ENCODE measurements around the gene PIGS.
"Not testable (repeated sequence)": the region's sequence is repeated elsewhere in the genome, so short reads cannot be mapped to it uniquely, and the experiment has no call there.

The PIGS gene

DNA sequence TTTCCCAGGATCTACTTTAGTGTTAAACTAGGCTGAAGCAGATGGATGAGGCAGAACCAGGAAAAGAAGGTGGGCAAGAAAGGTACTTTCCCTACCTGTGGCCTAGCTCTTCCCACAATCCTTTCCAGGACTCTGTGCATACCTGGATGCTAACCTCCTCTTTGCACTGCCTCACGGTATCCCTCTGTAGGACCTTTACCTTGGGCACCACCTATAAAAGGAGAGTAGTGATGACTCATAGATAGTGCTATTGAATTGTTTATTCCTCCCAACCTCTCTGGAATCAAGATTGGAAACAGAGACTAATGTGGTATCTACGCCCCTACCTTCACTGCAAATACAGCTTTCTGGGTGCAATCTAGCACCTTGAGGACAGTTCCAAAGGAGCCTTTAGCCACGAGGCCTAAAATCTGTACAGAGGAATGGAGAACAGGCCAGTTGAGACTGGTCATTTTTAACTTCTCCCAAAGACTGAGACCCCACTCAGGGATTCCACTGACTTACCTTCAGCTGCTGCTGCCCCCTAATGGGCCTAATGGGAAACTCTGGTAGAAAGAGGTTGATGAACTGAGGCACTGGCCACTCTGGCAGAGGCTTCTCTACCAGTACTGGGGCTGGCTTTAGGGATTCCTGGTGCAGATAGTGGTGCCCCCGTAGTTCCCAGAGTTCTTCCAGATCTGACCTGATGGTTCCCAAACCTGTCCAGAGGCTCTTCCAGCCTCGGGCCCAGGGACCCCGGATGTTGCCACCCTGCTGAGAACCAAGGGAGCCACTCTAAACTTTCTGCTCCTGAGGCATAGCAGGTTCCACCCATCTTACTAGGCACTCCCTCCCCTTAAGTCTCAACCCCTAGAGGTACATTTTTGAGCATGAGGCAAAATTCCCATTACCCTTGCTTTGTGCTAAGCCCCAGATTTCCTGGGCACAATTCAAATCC is 41.9 kb upstream of the PIGS start:
- no peak for DNase-seq (ENCODE audit: low read depth)
- TF ChIP-seq, protein P1, sequence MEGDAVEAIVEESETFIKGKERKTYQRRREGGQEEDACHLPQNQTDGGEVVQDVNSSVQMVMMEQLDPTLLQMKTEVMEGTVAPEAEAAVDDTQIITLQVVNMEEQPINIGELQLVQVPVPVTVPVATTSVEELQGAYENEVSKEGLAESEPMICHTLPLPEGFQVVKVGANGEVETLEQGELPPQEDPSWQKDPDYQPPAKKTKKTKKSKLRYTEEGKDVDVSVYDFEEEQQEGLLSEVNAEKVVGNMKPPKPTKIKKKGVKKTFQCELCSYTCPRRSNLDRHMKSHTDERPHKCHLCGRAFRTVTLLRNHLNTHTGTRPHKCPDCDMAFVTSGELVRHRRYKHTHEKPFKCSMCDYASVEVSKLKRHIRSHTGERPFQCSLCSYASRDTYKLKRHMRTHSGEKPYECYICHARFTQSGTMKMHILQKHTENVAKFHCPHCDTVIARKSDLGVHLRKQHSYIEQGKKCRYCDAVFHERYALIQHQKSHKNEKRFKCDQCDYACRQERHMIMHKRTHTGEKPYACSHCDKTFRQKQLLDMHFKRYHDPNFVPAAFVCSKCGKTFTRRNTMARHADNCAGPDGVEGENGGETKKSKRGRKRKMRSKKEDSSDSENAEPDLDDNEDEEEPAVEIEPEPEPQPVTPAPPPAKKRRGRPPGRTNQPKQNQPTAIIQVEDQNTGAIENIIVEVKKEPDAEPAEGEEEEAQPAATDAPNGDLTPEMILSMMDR (IDR thresholded peaks at IDR 0.05; ENCODE audit: low read depth, low read length, missing control alignments): peak; percentile 73
- H3K4me3 ChIP-seq (ENCODE audit: low read depth, low read length): no peak overlapping the region

- DNase-seq (ENCODE audit: low read depth): no peak
- TF ChIP-seq, protein P1 (IDR thresholded peaks at IDR 0.05; ENCODE audit: low read depth, low read length, missing control alignments): no peak
- no peak overlapping the region for H3K4me3 ChIP-seq (ENCODE audit: low read depth, low read length)
Measured at GRCh38 chr17:28612531-28612930, 41.2 kb upstream of the PIGS start.

GRCh38 chr17:28610376-28610775 is 39.1 kb upstream of the PIGS start:
- TF ChIP-seq, protein P1 (IDR thresholded peaks at IDR 0.05; ENCODE audit: low read depth, low read length, missing control alignments): no peak
- no peak for DNase-seq (ENCODE audit: low read depth)
- H3K4me3 ChIP-seq (ENCODE audit: low read depth, low read length): no peak overlapping the region

GRCh38 chr17:28604031-28604430 is 32.7 kb upstream of the PIGS start:
- DNase-seq (ENCODE audit: low read depth); H3K4me3 ChIP-seq (ENCODE audit: low read depth, low read length): not testable (repeated sequence)

DNA sequence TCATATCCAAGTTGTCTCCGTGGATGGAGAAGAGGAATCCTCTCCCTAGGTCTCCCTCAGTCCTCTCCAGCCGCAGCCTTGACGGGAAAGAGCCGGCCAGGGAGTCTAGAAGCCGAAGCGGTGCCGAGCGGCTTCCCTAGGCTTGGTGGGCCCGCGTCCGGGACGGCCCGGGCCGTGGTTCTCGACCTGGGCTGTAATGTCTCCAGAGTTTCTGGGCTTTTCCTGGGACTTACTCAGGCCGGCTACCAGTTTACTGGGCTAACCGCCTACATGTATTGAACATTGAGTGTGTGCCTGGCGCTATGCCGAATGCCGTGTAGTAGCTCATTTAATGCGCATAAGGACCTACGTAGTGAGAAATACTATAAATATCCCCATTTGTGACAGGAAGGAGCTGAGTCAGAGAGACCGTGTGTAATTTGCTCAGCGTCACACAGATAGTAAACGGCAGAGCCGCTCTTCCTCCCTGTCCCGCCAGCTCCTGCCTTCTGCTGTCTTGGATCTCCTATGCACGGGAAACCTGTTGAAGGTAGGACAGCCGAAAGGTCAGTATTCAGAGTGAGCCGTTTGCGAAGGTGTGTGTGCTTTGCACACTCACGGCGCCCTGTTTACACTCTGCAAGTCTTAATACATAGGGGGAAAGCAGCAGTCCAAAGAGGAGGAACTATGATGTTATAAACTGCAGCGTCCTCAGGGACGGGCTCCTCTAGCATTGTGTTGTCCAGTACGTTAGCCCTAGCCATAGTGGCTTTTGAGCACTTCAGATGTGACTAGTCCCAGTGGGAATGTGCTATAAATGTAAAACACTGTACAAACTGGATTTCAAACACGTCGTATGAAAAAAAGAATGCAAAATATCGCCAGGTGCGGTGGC is 28.2 kb upstream of the PIGS start:
- peak overlapping the region; percentile 85 for H3K4me3 ChIP-seq (ENCODE audit: low read depth, low read length)
- TF ChIP-seq, protein P1 (IDR thresholded peaks at IDR 0.05; ENCODE audit: low read depth, low read length, missing control alignments): no peak

GRCh38 chr17:28598799-28599310 is 27.5 kb upstream of the PIGS start, which contains the start of gene SPAG5:
SPAG5 (minus strand) TSS chr17:28599025; CDS start chr17:28598946, 79 bp downstream.
- H3K4me3 ChIP-seq (ENCODE audit: low read depth, low read length): peak within 1 kb of the TSS; percentile 85
- DNase-seq (ENCODE audit: low read depth): peak; percentile 82
- TF ChIP-seq, protein P1 (IDR thresholded peaks at IDR 0.05; ENCODE audit: low read depth, low read length, missing control alignments): no peak

More for the DNA sequence above, 28.2 kb upstream of the PIGS start:
- peak; percentile 75 for DNase-seq (ENCODE audit: low read depth)

DNA sequence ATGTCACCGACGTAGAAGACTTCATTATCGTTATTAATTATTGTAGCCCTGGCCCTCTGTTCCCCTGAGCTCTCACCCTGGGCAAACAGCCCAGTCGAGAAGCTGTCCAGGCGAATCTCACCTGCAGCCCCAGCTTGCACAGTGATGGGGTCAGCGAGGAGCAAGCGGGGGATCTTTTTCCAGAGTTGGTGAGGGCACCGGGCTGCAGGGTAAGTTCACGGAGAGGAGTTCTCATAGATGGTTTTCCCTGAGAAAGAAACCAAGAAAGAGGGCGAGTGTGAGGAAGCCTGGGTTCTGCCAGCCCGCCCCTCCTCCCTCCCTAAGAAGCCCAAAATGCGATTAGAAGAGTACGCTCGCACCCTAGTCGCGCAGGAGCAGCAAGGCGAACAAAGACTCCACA is 27.1 kb upstream of the PIGS start:
- DNase-seq (ENCODE audit: low read depth): no peak
- H3K4me3 ChIP-seq (ENCODE audit: low read depth, low read length): peak overlapping the region; percentile 85
- TF ChIP-seq, protein P1 (IDR thresholded peaks at IDR 0.05; ENCODE audit: low read depth, low read length, missing control alignments): no peak
